A673 (cell line): ENCODE measurements around the gene POTEI.
"Not testable (repeated sequence)": the region's sequence is repeated elsewhere in the genome, so short reads cannot be mapped to it uniquely, and the experiment has no call there.

Source experiments
- EZH2 ChIP-seq: fragments of 200-600 bp; sonication (generic); IDR thresholded peaks from 2 replicates; pipeline ENCODE4 v1.6.1; 2017; ENCODE audit warnings: borderline replicate concordance, low read depth, mild to moderate bottlenecking, mixed read lengths, antibody characterized with exemption, low read length; ENCODE audit not compliant: poor library complexity, severe bottlenecking
- TF ChIP-seq, protein P1 (sequence below): fragments of 300-800, 200-600 bp; sonication (generic); conservative IDR thresholded peaks from 2 replicates; pipeline ENCODE4 v1.5.1; 2017; ENCODE audit warnings: low read depth, mild to moderate bottlenecking, antibody characterized with exemption, low read length, moderate library complexity, mixed read lengths

DNA sequence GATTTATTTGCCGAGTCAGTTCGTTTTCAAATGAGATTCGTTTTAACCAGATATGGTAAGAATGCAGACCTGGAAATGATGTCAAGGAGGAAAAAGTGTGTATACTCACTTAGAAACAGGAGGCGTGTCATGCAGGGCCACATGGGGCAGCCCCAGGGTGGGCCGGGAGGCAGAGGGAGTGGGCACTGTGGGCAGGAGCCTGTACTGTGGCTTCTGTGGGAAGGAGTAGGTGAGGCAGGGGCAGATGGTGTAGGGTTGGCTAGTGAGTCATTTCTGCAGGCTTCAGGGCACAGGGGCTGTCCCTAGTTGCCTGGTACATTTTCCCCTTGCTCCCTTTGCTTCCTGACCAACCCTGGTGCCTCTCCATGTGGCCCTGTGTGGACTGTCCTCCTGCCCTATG lies 22.1 kb upstream of the POTEI start:
- TF ChIP-seq, protein P1, sequence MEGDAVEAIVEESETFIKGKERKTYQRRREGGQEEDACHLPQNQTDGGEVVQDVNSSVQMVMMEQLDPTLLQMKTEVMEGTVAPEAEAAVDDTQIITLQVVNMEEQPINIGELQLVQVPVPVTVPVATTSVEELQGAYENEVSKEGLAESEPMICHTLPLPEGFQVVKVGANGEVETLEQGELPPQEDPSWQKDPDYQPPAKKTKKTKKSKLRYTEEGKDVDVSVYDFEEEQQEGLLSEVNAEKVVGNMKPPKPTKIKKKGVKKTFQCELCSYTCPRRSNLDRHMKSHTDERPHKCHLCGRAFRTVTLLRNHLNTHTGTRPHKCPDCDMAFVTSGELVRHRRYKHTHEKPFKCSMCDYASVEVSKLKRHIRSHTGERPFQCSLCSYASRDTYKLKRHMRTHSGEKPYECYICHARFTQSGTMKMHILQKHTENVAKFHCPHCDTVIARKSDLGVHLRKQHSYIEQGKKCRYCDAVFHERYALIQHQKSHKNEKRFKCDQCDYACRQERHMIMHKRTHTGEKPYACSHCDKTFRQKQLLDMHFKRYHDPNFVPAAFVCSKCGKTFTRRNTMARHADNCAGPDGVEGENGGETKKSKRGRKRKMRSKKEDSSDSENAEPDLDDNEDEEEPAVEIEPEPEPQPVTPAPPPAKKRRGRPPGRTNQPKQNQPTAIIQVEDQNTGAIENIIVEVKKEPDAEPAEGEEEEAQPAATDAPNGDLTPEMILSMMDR: not testable (repeated sequence)
- not testable (repeated sequence) for TF ChIP-seq EZH2
